PC-9 (cell line): Measurements from ENCODE around the gene BTBD19. TPM values are rescaled to one million over a fixed set of nuclear protein-coding genes. Genes with fewer than 3 reads are reported as not detected.
A peak's percentile ranks its signal among the peaks of the same experiment; 100 is the strongest.

ENCODE experiments used
- BruUV-seq: library from RNA; stranded (reverse); fragments of 400-500 nt; replicated peaks from 2 replicates; lab custom pipeline; 2021; lab: Mats Ljungman, UMichigan
- CTCF ChIA-PET: fragments of 300-600 bp; sonication (Branson Sonifier 250); formaldehyde crosslinking; loops from one replicate; lab custom pipeline; 2022; ENCODE audit warnings: antibody characterized with exemption; lab: Charles Lee
- POLR2A ChIA-PET: fragments of 300-600 bp; sonication (Branson Sonifier 250); formaldehyde crosslinking; loops from one replicate; lab custom pipeline; 2022; ENCODE audit warnings: antibody characterized with exemption; ENCODE audit not compliant: unreplicated experiment; lab: Charles Lee
- DNase-seq, 2 experiments: peaks; one replicate each; pipeline versions ENCODE4 v3.0.0 to v3.0.0-alpha.2; 2015 to 2022; ENCODE audit warnings: mixed read lengths in 1 of 2
- H2AFZ ChIP-seq: fragments of 200-600 bp; sonication (generic); 2 replicates; pipeline ENCODE4 v1.8.1; 2017; ENCODE audit warnings: antibody characterized with exemption
- H3F3A ChIP-seq: fragments of 200-600 bp; sonication (generic); 2 replicates; pipeline ENCODE4 v1.8.1; 2017; ENCODE audit warnings: antibody characterized with exemption, mild to moderate bottlenecking, low read depth; ENCODE audit not compliant: insufficient read depth
- H3K27ac ChIP-seq: fragments of 200-600 bp; sonication (generic); 2 replicates; pipeline ENCODE4 v1.6.1; 2016; ENCODE audit warnings: mixed run types
- H3K27me3 ChIP-seq: fragments of 200-600 bp; sonication (generic); 2 replicates; pipeline ENCODE4 v1.6.1; 2016; ENCODE audit warnings: low read depth, mixed run types; ENCODE audit not compliant: insufficient read depth
- H3K36me3 ChIP-seq: fragments of 200-600 bp; sonication (generic); 2 replicates; pipeline ENCODE4 v1.6.1; 2016; ENCODE audit warnings: low read depth, mixed run types
- H3K4me1 ChIP-seq: fragments of 200-600 bp; sonication (generic); replicated peaks from 2 replicates; pipeline ENCODE4 v1.6.1; 2016; ENCODE audit warnings: mixed run types; ENCODE audit not compliant: insufficient read depth
- H3K4me2 ChIP-seq: fragments of 200-600 bp; sonication (generic); 2 replicates; pipeline ENCODE4 v1.6.1; 2017; ENCODE audit warnings: mixed run types
- H3K4me3 ChIP-seq: fragments of 200-600 bp; sonication (generic); 2 replicates; pipeline ENCODE4 v1.6.1; 2016; ENCODE audit warnings: mixed run types
- H3K79me2 ChIP-seq: fragments of 200-600 bp; sonication (generic); 2 replicates; pipeline ENCODE4 v1.6.1; 2017; ENCODE audit warnings: low read depth, mixed run types
- H3K9me2 ChIP-seq: fragments of 200-600 bp; sonication (generic); 2 replicates; pipeline ENCODE4 v1.8.1; 2017; ENCODE audit warnings: mild to moderate bottlenecking; ENCODE audit not compliant: insufficient read depth
- H3K9me3 ChIP-seq: fragments of 200-600 bp; sonication (generic); 2 replicates; pipeline ENCODE4 v1.8.1; 2016; ENCODE audit warnings: low read depth; ENCODE audit not compliant: insufficient read depth
- H4K20me1 ChIP-seq: fragments of 200-600 bp; sonication (generic); 2 replicates; pipeline ENCODE4 v1.8.1; 2017; ENCODE audit not compliant: insufficient read depth
- CTCF ChIP-seq: fragments of 200-600 bp; sonication (generic); conservative IDR thresholded peaks from 2 replicates; pipeline ENCODE4 v1.6.1; 2017; ENCODE audit warnings: mixed run types, antibody characterized with exemption, mild to moderate bottlenecking, moderate library complexity
- EZH2 ChIP-seq: fragments of 200-600 bp; sonication (generic); IDR thresholded peaks from 2 replicates; pipeline ENCODE4 v1.8.0; 2017; ENCODE audit warnings: antibody characterized with exemption, low read depth
- intact Hi-C: fragments of 100-400 bp; cut with micrococcal nuclease; formaldehyde crosslinking; loops from one replicate; pipeline ENCODE4 v1.10.0; 2022; ENCODE audit not compliant: unreplicated experiment
- total RNA-seq: library from RNA; stranded (reverse); gene quantifications from 2 replicates; pipeline ENCODE4 v1.2.3, GENCODE V29; 2021

BTBD19 gene
- total RNA-seq, 1 experiment from 2014 or later, result 6.2 TPM

- Histone ChIP-seq H3K36me3 (peaks cover under 1% of the 10 kb centered on the region; the same call in 1 of the 2 replicates), H3K27me3 (no peaks in the 10 kb centered on the region), H3K9me2 (no peaks in the 10 kb centered on the region), H4K20me1 (no peaks in the 10 kb centered on the region), H3F3A (peaks cover 52% of the 10 kb centered on the region), H3K4me1 (peaks cover 45% of the 10 kb centered on the region), H3K79me2 (peaks cover 32% of the 10 kb centered on the region), H3K27ac (peak within 1 kb of the TSS; percentile 81), H3K9me3 (no peaks in the 10 kb centered on the region), H2AFZ (peak within 1 kb of the TSS; percentile 72; the same call in 1 of the 2 replicates), H3K4me2 (peak within 1 kb of the TSS; percentile 94), H3K4me3 (peak within 1 kb of the TSS; percentile 82)
- ChIA-PET POLR2A (interaction anchor here (0.5 to 1.0 kb wide), 16 partner anchors 9 to 758 kb away, joined by 3 to 31 read pairs (median 5); partner anchors contain the start of genes AKR1A1, BTBD19, TESK2 and UROD), CTCF (interaction anchor here (0.6 to 1.5 kb wide), 11 partner anchors 9 to 855 kb away, joined by 3 to 10 read pairs (median 4); partner anchors contain the start of genes BTBD19, HECTD3 and UROD)
- TF ChIP-seq CTCF, result peak; percentile 88
- TF ChIP-seq EZH2, result no peak
- peak; percentile 88 to 99 for DNase-seq
- intact Hi-C loops, result loop anchor here (2.0 to 10.0 kb wide), 4 partner anchors 37 to 785 kb away; partner anchors contain the start of genes KIF2C, NASP, RNU5D-1 and SLC6A9
- TSS peak; percentile 22 for BruUV-seq
Measured at GRCh38 chr1:44799770-44800584, 8.3 kb upstream of the BTBD19 start, which contains the start of gene PLK3. Gene PLK3, plus strand, starts transcription at chr1:44800377. Its CDS starts 87 bp downstream, at chr1:44800464.

DNA sequence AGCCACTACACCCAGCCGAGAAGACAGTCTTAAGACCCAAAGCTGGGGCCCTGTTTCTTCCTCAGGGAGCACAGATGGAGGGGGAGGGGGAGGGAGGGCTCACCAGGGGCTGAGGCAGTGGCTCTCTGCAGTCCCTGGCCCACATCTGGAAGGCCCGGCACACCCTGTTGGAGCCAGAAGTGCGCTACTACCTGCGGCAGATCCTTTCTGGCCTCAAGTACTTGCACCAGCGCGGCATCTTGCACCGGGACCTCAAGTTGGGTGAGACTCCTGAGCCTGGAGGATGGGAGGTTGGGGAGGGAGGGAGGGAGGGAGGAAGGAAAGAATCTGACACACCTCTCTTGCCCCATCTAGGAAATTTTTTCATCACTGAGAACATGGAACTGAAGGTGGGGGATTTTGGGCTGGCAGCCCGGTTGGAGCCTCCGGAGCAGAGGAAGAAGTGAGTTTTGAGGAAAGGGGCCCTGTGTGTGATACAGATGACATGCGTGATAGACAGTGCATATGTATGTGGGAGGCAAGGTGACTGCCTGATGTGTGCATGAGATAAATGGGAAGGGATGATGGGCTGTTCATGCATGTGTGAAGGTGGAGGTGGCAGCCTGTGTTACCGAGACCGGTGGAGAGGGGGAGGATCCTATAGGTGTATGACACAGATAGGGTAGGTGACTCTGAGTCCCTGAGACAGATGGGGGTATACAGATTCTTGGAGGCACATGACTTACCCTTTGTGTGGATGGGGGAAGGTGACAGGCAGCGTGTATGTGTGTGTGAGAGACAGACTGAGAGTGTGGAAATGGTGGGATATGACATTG lies 6.6 kb upstream of the BTBD19 start:
- ChIA-PET CTCF (interaction anchor here (0.7 to 1.0 kb wide), 2 partner anchors 81 to 209 kb away, joined by 4 to 13 read pairs; no protein-coding TSS in a partner anchor), POLR2A (interaction anchor here (0.6 kb wide), 1 partner anchor 26 kb away, joined by 3 read pairs; the partner anchor contains the start of gene RPS8)
- Histone ChIP-seq H3K27me3 (no peaks in the 10 kb centered on the region), H3K9me3 (no peaks in the 10 kb centered on the region), H3K79me2 (peaks cover 41% of the 10 kb centered on the region), H3K4me3 (peak overlapping the region; percentile 82), H3K4me1 (peaks cover 59% of the 10 kb centered on the region), H3K9me2 (no peaks in the 10 kb centered on the region), H2AFZ (no peak overlapping the region), H3K27ac (peak overlapping the region; percentile 81), H3K4me2 (peak overlapping the region; percentile 94), H3K36me3 (peaks cover 10% of the 10 kb centered on the region; the same call in 1 of the 2 replicates), H4K20me1 (no peaks in the 10 kb centered on the region), H3F3A (peaks cover 61% of the 10 kb centered on the region)
- intact Hi-C loops, result loop anchor here (1.0 to 10.0 kb wide), 5 partner anchors 18 to 783 kb away; partner anchors contain the start of genes KIF2C, NASP, RNU5D-1 and SLC6A9
- peak in 1 of 2 experiments; percentile 59 for DNase-seq
- no TSS peak for BruUV-seq
- no peak for TF ChIP-seq EZH2
- TF ChIP-seq CTCF, result no peak
